ENCODE measurements around the gene OR52L1. TPM values are rescaled to one million over a fixed set of nuclear protein-coding genes. Genes with fewer than 3 reads are reported as not detected.

OR52L1 gene
- not detected for total RNA-seq
- not detected for polyA plus RNA-seq

DNA sequence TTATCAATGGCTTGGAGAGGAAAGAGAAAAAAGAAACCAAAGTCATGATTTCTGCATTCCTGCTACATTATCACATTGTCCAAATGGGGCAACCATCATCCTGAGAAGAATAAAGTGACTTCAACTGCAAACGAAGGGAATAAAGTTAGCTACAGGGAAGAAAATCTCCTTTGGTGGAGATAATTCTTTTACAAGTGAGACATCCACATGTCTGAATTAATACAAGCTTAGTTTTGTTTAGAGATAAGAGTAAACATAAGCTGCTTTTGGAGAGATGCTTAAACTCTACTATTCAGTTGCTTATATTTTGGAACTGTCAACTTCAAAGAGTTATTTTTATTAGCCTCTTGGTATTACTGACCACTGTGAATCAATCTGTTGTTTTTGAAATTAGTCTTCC lies at the start of gene OR52L1:
TSS of gene OR52L1 (minus strand) at position 101 of the 400 bp plus-strand sequence. CDS start at position 46, 55 bp downstream.
- Mint-ChIP-seq H3K4me3 (no peak within 1 kb of the TSS), H3K27ac (no peak within 1 kb of the TSS), H3K4me1 (no peaks in the 10 kb centered on the region), H3K27me3 (peaks cover 8 to 20% of the 10 kb centered on the region in 2 donors), H3K9me3 (peaks cover 0 to 8% (median 3%) of the 10 kb centered on the region in 8 donors), H3K36me3 (no peaks in the 10 kb centered on the region)
- no peaks in the 10 kb centered on the region for H3K36me3 ChIP-seq (ENCODE audit: insufficient read depth, low read length)
- no peak within 1 kb of the TSS for H3K27ac ChIP-seq (ENCODE audit: low read depth, low read length)
- intact Hi-C loops (cut with micrococcal nuclease), result no loop called here
- DNase-seq, result no peak
- ChIA-PET POLR2A (ENCODE audit: partially characterized antibody) (no interaction called here), CTCF (ENCODE audit: partially characterized antibody) (no interaction called here)
- no peaks in the 10 kb centered on the region for H3K4me1 ChIP-seq (ENCODE audit: insufficient read depth, low read length)
- no peaks in the 10 kb centered on the region for H3K27me3 ChIP-seq (ENCODE audit: insufficient read depth, low read length)
- H3K9me3 ChIP-seq (ENCODE audit: control insufficient read depth in 1 of 2, low read length in 2 of 2), result no peaks in the 10 kb centered on the region
- H3K4me3 ChIP-seq (ENCODE audit: low read length in 2 of 2), result no peak within 1 kb of the TSS

DNA sequence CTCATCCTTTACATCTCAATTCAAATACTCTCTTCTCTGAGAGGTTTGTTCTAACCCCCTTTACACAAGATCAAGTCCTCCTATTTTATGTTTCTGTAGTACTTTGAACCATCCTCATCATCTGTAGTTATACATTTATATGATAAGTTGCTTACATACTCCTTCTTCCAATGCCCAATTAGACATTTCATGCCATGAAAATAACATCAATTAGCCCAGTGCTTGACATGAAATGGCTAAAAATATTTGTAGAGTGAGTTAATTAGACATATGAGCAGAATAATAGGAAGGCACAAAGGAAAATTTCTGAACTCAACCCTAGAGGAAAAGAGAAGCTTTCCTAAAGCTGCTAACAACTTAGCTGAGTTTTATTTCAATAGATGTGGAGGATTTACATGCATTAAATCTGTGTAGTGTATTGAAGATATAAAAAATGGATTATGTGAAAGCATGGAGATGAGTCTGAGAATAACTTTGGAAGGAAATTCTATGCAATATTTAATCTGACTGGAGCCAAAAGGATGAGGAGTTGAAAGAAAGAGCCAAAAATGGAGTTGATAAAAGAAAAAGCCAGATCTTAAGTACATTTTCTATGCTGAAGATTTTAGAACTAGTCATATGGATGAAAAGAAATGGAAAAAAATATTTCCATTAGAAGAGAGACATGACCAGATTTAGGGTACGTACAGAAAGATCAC lies 44.1 kb upstream of the OR52L1 start, which contains the start of gene OR56A1:
TSS of gene OR56A1 (minus strand) at position 51 of the 698 bp plus-strand sequence. CDS start 3,066 bp downstream, outside the sequence.
- CTCF ChIA-PET (ENCODE audit: partially characterized antibody), result no interaction called here
- intact Hi-C loops (cut with micrococcal nuclease), result no loop called here
- no peaks in the 10 kb centered on the region for H3K36me3 Mint-ChIP-seq

DNA sequence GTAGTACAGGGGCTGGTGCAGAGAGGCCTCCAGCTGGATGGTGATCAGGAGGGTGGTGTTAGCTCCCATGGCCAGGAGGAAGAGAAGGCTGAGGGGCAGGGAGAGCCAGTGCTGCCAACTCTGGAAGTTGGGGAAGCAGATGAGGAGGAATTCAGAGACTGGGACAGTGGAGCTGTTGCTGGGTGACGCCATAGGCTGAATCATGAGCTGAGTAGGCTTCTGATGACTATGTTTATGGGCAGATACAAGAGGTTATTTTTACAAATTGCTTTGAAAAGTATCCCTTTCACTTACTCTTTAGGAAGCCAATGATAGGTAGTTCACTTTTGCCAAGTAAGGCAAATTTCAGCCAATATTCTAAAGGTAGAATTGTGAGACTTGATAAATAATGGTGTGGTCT lies 40.7 kb upstream of the OR52L1 start:
- Mint-ChIP-seq H3K4me3 (no peak overlapping the region), H3K9me3 (no peaks in the 10 kb centered on the region), H3K4me1 (no peaks in the 10 kb centered on the region), H3K27ac (no peak overlapping the region), H3K27me3 (peaks cover 9 to 24% of the 10 kb centered on the region in 2 donors), H3K36me3 (no peaks in the 10 kb centered on the region)
- intact Hi-C loops (cut with micrococcal nuclease), result no loop called here
- Histone ChIP-seq H3K4me1 (ENCODE audit: insufficient read depth, low read length) (no peaks in the 10 kb centered on the region), H3K27ac (ENCODE audit: low read depth, low read length) (no peak overlapping the region), H3K36me3 (ENCODE audit: insufficient read depth, low read length) (no peaks in the 10 kb centered on the region), H3K4me3 (ENCODE audit: low read length in 2 of 2) (no peak overlapping the region), H3K9me3 (ENCODE audit: control insufficient read depth in 1 of 2, low read length in 2 of 2) (no peaks in the 10 kb centered on the region), H3K27me3 (ENCODE audit: insufficient read depth, low read length) (no peaks in the 10 kb centered on the region)
- ChIA-PET CTCF (ENCODE audit: partially characterized antibody) (no interaction called here), POLR2A (ENCODE audit: partially characterized antibody) (no interaction called here)
- no peak for DNase-seq

More for the DNA sequence above, 44.1 kb upstream of the OR52L1 start, which contains the start of gene OR56A1:
- H3K27ac ChIP-seq (ENCODE audit: low read depth, low read length), result no peak within 1 kb of the TSS
- DNase-seq, result no peak
- no peaks in the 10 kb centered on the region for H3K36me3 ChIP-seq (ENCODE audit: insufficient read depth, low read length)
- no peaks in the 10 kb centered on the region for H3K4me1 Mint-ChIP-seq
- H3K9me3 ChIP-seq (ENCODE audit: control insufficient read depth in 1 of 2, low read length in 2 of 2), result no peaks in the 10 kb centered on the region
- no peak within 1 kb of the TSS for H3K4me3 Mint-ChIP-seq
- peaks cover 9 to 13% of the 10 kb centered on the region in 2 donors for H3K27me3 Mint-ChIP-seq
- POLR2A ChIA-PET (ENCODE audit: partially characterized antibody), result no interaction called here
- no peak within 1 kb of the TSS for H3K27ac Mint-ChIP-seq
- no peaks in the 10 kb centered on the region for H3K9me3 Mint-ChIP-seq
- no peaks in the 10 kb centered on the region for H3K27me3 ChIP-seq (ENCODE audit: insufficient read depth, low read length)
- no peaks in the 10 kb centered on the region for H3K4me1 ChIP-seq (ENCODE audit: insufficient read depth, low read length)
- no peak within 1 kb of the TSS for H3K4me3 ChIP-seq (ENCODE audit: low read length in 2 of 2)

DNA sequence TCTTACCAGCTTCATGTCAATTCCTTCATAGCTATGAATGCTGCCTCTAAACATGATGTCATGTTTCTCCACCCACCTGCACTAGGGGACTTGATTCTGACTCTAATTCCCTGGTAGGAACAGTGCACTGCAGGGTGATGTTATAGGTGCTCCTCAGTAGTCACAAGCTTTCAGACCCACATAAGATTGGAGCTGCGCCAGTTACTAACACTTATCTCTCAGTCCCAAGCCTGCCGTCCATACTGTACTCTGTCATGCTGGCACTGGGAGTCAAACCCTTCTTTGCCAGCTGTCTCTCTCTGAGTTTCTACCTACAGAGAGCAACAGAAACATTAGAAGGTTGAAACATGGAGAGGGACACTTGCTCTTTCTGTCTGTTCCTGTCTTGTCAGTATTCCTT lies 38.3 kb upstream of the OR52L1 start:
- ChIA-PET POLR2A (ENCODE audit: partially characterized antibody) (no interaction called here), CTCF (ENCODE audit: partially characterized antibody) (interaction anchor here (1.1 to 5.8 kb wide), 2 partner anchors 328 to 338 kb away, joined by 3 to 27 read pairs; no protein-coding TSS in a partner anchor)
- Histone ChIP-seq H3K9me3 (ENCODE audit: control insufficient read depth in 1 of 2, low read length in 2 of 2) (no peaks in the 10 kb centered on the region), H3K27ac (ENCODE audit: low read depth, low read length) (no peak overlapping the region), H3K36me3 (ENCODE audit: insufficient read depth, low read length) (no peaks in the 10 kb centered on the region), H3K27me3 (ENCODE audit: insufficient read depth, low read length) (no peaks in the 10 kb centered on the region), H3K4me1 (ENCODE audit: insufficient read depth, low read length) (no peaks in the 10 kb centered on the region), H3K4me3 (ENCODE audit: low read length in 2 of 2) (no peak overlapping the region)
- Mint-ChIP-seq H3K4me1 (no peaks in the 10 kb centered on the region), H3K27ac (no peak overlapping the region), H3K4me3 (no peak overlapping the region), H3K9me3 (no peaks in the 10 kb centered on the region), H3K36me3 (no peaks in the 10 kb centered on the region), H3K27me3 (peaks cover 9 to 27% of the 10 kb centered on the region in 2 donors)
- intact Hi-C loops (cut with micrococcal nuclease), result no loop called here
- no peak for DNase-seq

DNA sequence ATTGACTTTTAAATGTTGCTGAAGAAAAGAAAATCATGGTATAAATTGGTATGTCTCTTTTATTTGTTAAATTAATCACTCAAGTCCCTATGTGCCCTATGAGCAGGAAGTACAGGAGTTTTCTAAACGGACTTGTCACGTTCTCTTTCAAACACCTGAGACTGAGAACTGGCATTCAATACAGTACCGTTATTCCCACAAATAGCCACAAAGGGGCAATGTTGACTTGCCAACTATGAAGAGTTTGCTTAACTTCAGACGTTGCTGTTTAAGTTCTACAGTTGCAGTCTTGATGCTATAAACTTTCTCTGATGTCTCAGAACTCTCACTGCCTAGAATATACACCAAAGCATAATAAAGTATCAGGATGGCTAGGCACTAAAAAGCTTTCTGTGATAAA lies 36.2 kb upstream of the OR52L1 start:
- Histone ChIP-seq H3K9me3 (ENCODE audit: control insufficient read depth in 1 of 2, low read length in 2 of 2) (no peaks in the 10 kb centered on the region), H3K27ac (ENCODE audit: low read depth, low read length) (no peak overlapping the region), H3K27me3 (ENCODE audit: insufficient read depth, low read length) (no peaks in the 10 kb centered on the region), H3K4me1 (ENCODE audit: insufficient read depth, low read length) (no peaks in the 10 kb centered on the region), H3K36me3 (ENCODE audit: insufficient read depth, low read length) (no peaks in the 10 kb centered on the region), H3K4me3 (ENCODE audit: low read length in 2 of 2) (no peak overlapping the region)
- Mint-ChIP-seq H3K4me1 (no peaks in the 10 kb centered on the region), H3K27me3 (peaks cover 12 to 27% of the 10 kb centered on the region in 2 donors), H3K9me3 (no peaks in the 10 kb centered on the region), H3K36me3 (no peaks in the 10 kb centered on the region), H3K27ac (no peak overlapping the region), H3K4me3 (no peak overlapping the region)
- CTCF ChIA-PET (ENCODE audit: partially characterized antibody), result interaction anchor here (0.8 to 5.8 kb wide), 4 partner anchors 19 to 340 kb away, joined by 3 to 27 read pairs (median 12); no protein-coding TSS in a partner anchor
- POLR2A ChIA-PET (ENCODE audit: partially characterized antibody), result no interaction called here
- intact Hi-C loops (cut with micrococcal nuclease), result loop anchor here (1.0 kb wide), 2 partner anchors 292 to 330 kb away; no protein-coding TSS in a partner anchor
- DNase-seq, result peak; percentile 9 to 36 (median 29)

DNA sequence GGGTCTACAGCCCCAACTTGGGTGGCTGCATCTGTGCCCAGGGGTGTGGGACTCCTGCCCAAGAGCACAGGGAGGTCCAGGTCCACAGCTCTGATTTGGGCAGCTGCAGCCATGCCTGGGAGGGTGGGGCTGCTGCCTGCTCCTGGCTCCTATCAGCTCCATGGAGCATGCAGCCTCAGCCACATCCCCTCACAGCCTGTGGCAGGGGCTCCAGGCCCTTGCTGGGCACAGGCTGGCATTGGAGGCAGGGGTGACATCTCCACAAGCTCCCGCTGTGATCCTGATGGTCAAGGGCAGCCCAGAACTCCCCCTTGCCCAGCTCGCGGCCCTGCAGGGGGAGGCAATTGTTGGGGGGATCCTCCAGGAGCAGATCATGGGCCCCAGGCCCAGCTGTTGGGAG lies 26.3 kb upstream of the OR52L1 start:
- intact Hi-C loops (cut with micrococcal nuclease), result no loop called here
- ChIA-PET POLR2A (ENCODE audit: partially characterized antibody) (no interaction called here), CTCF (ENCODE audit: partially characterized antibody) (interaction anchor here (0.7 kb wide), 1 partner anchor 46 kb away, joined by 3 read pairs; no protein-coding TSS in a partner anchor)
- Histone ChIP-seq H3K27ac (ENCODE audit: low read depth, low read length) (no peak overlapping the region), H3K36me3 (ENCODE audit: insufficient read depth, low read length) (no peaks in the 10 kb centered on the region), H3K9me3 (ENCODE audit: control insufficient read depth in 1 of 2, low read length in 2 of 2) (no peaks in the 10 kb centered on the region), H3K4me1 (ENCODE audit: insufficient read depth, low read length) (no peaks in the 10 kb centered on the region), H3K4me3 (ENCODE audit: low read length in 2 of 2) (no peak overlapping the region), H3K27me3 (ENCODE audit: insufficient read depth, low read length) (no peaks in the 10 kb centered on the region)
- Mint-ChIP-seq H3K9me3 (peaks cover 1 to 27% (median 15%) of the 10 kb centered on the region in 8 donors), H3K27me3 (peaks cover 9 to 12% of the 10 kb centered on the region in 2 donors), H3K4me1 (no peaks in the 10 kb centered on the region), H3K36me3 (peaks cover 0 to 4% of the 10 kb centered on the region in 2 donors), H3K4me3 (no peak overlapping the region), H3K27ac (no peak overlapping the region)
- no peak for DNase-seq

DNA sequence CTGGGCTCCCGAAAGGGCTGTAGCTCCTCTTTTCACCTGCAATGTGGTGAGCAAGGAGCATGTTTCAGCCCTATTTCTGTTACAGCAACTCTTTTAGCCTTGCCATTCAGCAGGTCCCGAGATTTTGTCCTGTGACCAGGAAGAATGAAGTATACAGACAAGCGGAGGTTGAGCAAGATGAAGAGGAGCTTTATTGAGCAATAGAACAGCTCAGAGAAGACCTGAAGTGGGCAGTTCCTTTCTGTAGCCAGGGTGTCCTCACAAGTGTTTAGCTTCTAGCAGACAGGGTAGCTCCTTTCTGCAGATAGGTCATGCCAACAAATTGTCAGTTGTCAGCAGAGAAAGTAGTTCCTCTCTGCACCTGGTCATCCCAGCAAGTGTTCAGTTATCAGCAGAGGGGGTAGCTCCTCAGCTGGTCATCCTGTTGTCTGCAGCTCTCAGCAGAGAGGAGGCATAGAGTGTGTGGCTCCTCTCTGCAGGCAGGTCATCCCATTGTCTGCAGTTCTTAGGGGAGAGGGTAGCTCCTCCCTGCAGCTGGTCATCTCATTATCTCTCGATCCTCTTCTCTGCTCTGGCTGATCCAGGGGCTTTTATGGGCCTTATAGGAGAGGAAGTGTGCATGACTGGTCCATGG lies 25.4 kb upstream of the OR52L1 start:
- no peaks in the 10 kb centered on the region for H3K9me3 ChIP-seq (ENCODE audit: control insufficient read depth in 1 of 2, low read length in 2 of 2)
- Mint-ChIP-seq H3K27ac (no peak overlapping the region), H3K4me3 (no peak overlapping the region), H3K36me3 (peaks cover 0 to 4% of the 10 kb centered on the region in 2 donors), H3K9me3 (peaks cover 1 to 23% (median 11%) of the 10 kb centered on the region in 8 donors), H3K27me3 (peaks cover 9 to 12% of the 10 kb centered on the region in 2 donors), H3K4me1 (no peaks in the 10 kb centered on the region)
- CTCF ChIA-PET (ENCODE audit: partially characterized antibody), result no interaction called here
- no peak for DNase-seq
- no peak overlapping the region for H3K27ac ChIP-seq (ENCODE audit: low read depth, low read length)
- H3K36me3 ChIP-seq (ENCODE audit: insufficient read depth, low read length), result no peaks in the 10 kb centered on the region
- POLR2A ChIA-PET (ENCODE audit: partially characterized antibody), result no interaction called here
- H3K4me3 ChIP-seq (ENCODE audit: low read length in 2 of 2), result no peak overlapping the region
- intact Hi-C loops (cut with micrococcal nuclease), result no loop called here
- H3K4me1 ChIP-seq (ENCODE audit: insufficient read depth, low read length), result no peaks in the 10 kb centered on the region
- H3K27me3 ChIP-seq (ENCODE audit: insufficient read depth, low read length), result no peaks in the 10 kb centered on the region

All from CD4-positive, alpha-beta memory T cell (primary cell).